HG03108 (cell line): ENCODE data around the gene C13orf42.

ENCODE experiments used
- ATAC-seq: cut with Tn5 transposase; IDR thresholded peaks from one replicate; pipeline ENCODE4 v1.9.1; 2021; ENCODE audit warnings: moderate library complexity; ENCODE audit not compliant: unreplicated experiment

C13orf42 gene

DNA sequence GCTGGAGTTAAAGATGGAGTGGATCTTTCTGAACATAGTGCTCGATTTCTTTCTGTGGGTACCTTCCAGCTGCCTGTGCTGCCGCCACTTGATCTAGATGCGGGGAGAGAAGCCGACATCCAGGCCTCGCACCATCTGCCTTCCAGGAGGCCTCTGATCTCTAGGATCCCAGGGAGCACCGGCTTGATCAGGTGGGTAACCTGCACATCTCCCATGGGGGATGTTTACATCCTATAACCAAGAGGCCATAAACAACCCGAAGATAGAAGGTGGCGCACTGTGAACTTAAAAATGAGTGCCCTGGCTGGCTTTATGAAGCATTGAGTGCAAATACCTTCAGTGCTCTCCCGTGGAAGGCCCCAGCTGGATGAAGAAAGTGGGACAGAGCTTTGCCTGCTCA is at the start of gene C13orf42:
Gene C13orf42, minus strand, starts transcription at position 101 of the 400 bp plus-strand sequence. Its CDS starts 65 bp downstream, at position 36.
- ATAC-seq, result no peak

GRCh38 chr13:51158880-51159518 is 47.9 kb upstream of the C13orf42 start:
- ATAC-seq, result no peak

- ATAC-seq, result no peak
These were observed 47.3 kb upstream of the C13orf42 start for GRCh38 chr13:51158365-51158764.

GRCh38 chr13:51156648-51157047 is 45.6 kb upstream of the C13orf42 start:
- no peak for ATAC-seq

GRCh38 chr13:51155776-51156515 is 44.9 kb upstream of the C13orf42 start:
- no peak for ATAC-seq

GRCh38 chr13:51155161-51155560 is 44.1 kb upstream of the C13orf42 start:
- ATAC-seq, result no peak

DNA sequence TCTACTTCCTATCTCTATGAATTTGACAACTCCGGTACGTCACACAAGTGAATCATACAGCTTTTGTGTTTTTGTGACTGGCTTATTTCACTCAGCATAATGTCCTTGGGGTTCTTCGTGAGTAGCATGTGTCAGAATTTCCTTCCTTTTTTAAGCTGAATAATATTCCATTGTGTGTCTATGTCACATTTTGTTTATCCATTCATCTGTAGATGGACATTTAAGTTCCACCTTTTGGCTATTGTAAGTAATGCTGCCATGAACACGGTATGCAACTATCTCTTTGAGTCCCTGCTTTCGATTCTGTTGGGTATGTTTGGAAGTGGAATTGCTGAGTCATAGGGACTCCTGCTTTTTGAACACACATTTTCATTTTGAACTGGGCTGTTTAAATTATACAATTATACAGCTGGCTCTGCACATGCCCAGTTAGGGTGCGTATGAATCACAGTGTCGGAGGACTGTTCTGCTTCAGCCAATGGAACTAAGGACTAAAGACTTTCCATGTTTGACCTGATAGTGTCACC is 43.0 kb upstream of the C13orf42 start:
- no peak for ATAC-seq

- no peak for ATAC-seq
These were observed 42.5 kb upstream of the C13orf42 start for GRCh38 chr13:51153527-51153926.

- ATAC-seq, result no peak
These were observed 41.6 kb upstream of the C13orf42 start for GRCh38 chr13:51152701-51153100.

DNA sequence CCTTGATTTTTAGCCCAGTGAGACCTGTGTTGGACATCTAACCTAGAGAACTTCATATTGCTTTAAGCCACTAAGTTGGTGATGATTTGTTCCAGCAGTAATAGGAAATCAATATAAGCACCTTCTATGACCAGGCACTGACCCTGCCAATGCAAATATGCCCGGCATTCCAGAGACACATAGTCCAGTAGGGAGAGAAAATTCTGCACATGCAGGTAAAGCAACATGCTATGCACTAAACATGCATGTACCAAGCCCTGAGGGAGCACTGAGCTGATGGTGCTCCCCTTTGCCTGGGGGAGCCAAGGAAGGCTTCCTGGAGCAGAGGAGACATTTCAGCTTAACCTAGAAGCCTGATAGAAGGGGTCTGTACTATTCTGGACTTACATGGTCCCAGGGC is 40.4 kb upstream of the C13orf42 start:
- no peak for ATAC-seq

GRCh38 chr13:51148952-51149573 is 38.0 kb upstream of the C13orf42 start:
- ATAC-seq, result no peak

- no peak for ATAC-seq
These were observed 37.3 kb upstream of the C13orf42 start for GRCh38 chr13:51148223-51148951.

DNA sequence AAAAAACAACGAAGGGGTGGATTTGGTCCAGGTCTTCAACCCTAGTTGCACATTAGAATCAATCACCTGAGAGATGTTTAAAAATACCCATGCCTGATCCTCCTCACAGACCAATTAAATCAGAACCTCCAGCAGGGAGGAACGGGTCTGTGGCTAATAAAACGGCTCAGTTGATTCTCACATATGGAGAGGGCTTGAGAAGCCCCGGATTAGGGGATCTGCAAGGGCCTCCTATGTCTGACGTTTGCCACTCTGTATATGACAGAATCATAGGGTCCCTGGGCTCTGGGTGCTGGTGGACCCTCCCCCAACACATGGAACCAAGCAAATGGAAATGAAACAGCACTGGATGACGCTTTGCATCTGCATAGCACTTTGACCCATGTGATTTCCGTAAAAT is 36.7 kb upstream of the C13orf42 start:
- ATAC-seq, result no peak

- ATAC-seq, result no peak
These were observed 35.6 kb upstream of the C13orf42 start for GRCh38 chr13:51146667-51147066.

GRCh38 chr13:51137250-51137649 is 26.2 kb upstream of the C13orf42 start:
- no peak for ATAC-seq

- no peak for ATAC-seq
These were observed 25.4 kb upstream of the C13orf42 start for GRCh38 chr13:51136276-51136980.

GRCh38 chr13:51134763-51135365 is 23.8 kb upstream of the C13orf42 start:
- ATAC-seq, result no peak

DNA sequence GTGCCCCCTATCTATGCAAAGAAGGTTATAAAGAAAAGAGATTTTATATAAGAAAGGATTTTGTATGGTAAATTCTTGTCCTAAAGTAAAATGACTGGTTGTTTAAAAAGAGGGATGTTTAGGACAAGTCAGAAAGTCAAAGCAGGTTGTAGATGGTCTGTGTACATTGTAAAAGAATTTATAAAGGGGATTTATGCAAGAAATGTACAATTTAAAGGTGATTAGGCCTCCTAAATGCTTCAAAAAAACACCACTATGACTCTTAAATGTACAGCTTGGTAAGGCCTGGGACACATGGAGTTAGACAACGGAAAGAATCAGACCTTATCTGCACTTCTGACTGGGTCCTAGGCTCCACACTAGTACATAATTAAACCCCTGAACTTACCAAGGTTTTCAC is 19.3 kb upstream of the C13orf42 start:
- no peak for ATAC-seq

GRCh38 chr13:51125495-51126226 is 14.6 kb upstream of the C13orf42 start:
- ATAC-seq, result peak; percentile 87
